Measurements from ENCODE around the gene SLC37A3. TPM values are rescaled to one million over a fixed set of nuclear protein-coding genes. Genes with fewer than 3 reads are reported as not detected.
A peak's percentile ranks its signal among the peaks of the same experiment; 100 is the strongest.

Gene SLC37A3
- total and polyA plus RNA-seq, 2 donors from 2014 or later, result 19.5 to 50.3 TPM

- H3K9ac ChIP-seq (ENCODE audit: low read length in 3 of 3), result peak overlapping the region in 2 of 3 donors; percentile 39 to 63
- TF ChIP-seq CTCF (IDR thresholded peaks at IDR 0.05; ENCODE audit: borderline replicate concordance, extremely low read depth, insufficient read depth), result peak; percentile 78
- FAIRE-seq (no peak), DNase-seq (peak in 4 of 5 donors; percentile 65 to 89 (median 80))
- no peaks in the 10 kb centered on the region for H3K27me3 ChIP-seq (ENCODE audit: control insufficient read depth, insufficient read depth, low read length)
- intact Hi-C loops (cut with DNase I), result no loop called here
- H3K27ac ChIP-seq (ENCODE audit: low read depth in 2 of 2, low read length in 2 of 2), result no peak overlapping the region
- no peaks in the 10 kb centered on the region for H3K36me3 ChIP-seq (ENCODE audit: control insufficient read depth in 2 of 3, insufficient read depth in 3 of 3, low read length in 3 of 3)
- no peaks in the 10 kb centered on the region for H3K9me3 ChIP-seq (ENCODE audit: control insufficient read depth in 2 of 3, insufficient read depth in 1 of 3, low read length in 3 of 3)
- H3K4me3 ChIP-seq (ENCODE audit: low read length in 3 of 3), result peak overlapping the region in 2 of 3 donors; percentile 39 to 41
- peaks cover 0 to 8% (median 0%) of the 10 kb centered on the region in 3 donors for H3K4me1 ChIP-seq (ENCODE audit: control insufficient read depth in 2 of 3, insufficient read depth in 2 of 3, low read depth in 1 of 3, low read length in 3 of 3)
Observed at GRCh38 chr7:140326116-140326928, 72.0 kb downstream of the SLC37A3 start.

GRCh38 chr7:140325600-140325999 lies 72.7 kb downstream of the SLC37A3 start:
- intact Hi-C loops (cut with DNase I), result no loop called here
- H3K4me3 ChIP-seq (ENCODE audit: low read length in 3 of 3), result peak overlapping the region in 1 of 3 donors; percentile 39
- no peak overlapping the region for H3K27ac ChIP-seq (ENCODE audit: low read depth in 2 of 2, low read length in 2 of 2)
- no peaks in the 10 kb centered on the region for H3K27me3 ChIP-seq (ENCODE audit: control insufficient read depth, insufficient read depth, low read length)
- peak overlapping the region in 1 of 3 donors; percentile 63 for H3K9ac ChIP-seq (ENCODE audit: low read length in 3 of 3)
- H3K36me3 ChIP-seq (ENCODE audit: control insufficient read depth in 2 of 3, insufficient read depth in 3 of 3, low read length in 3 of 3), result no peaks in the 10 kb centered on the region
- peaks cover 0 to 8% (median 0%) of the 10 kb centered on the region in 3 donors for H3K4me1 ChIP-seq (ENCODE audit: control insufficient read depth in 2 of 3, insufficient read depth in 2 of 3, low read depth in 1 of 3, low read length in 3 of 3)
- FAIRE-seq (no peak), DNase-seq (no peak)
- no peaks in the 10 kb centered on the region for H3K9me3 ChIP-seq (ENCODE audit: control insufficient read depth in 2 of 3, insufficient read depth in 1 of 3, low read length in 3 of 3)
- TF ChIP-seq CTCF (IDR thresholded peaks at IDR 0.05; ENCODE audit: borderline replicate concordance, extremely low read depth, insufficient read depth), result no peak

GRCh38 chr7:140324714-140325113 lies 73.6 kb downstream of the SLC37A3 start:
- Histone ChIP-seq H3K9ac (ENCODE audit: low read length in 3 of 3) (no peak overlapping the region), H3K27me3 (ENCODE audit: control insufficient read depth, insufficient read depth, low read length) (no peaks in the 10 kb centered on the region), H3K4me3 (ENCODE audit: low read length in 3 of 3) (no peak overlapping the region), H3K27ac (ENCODE audit: low read depth in 2 of 2, low read length in 2 of 2) (no peak overlapping the region), H3K4me1 (ENCODE audit: control insufficient read depth in 2 of 3, insufficient read depth in 2 of 3, low read depth in 1 of 3, low read length in 3 of 3) (peaks cover 0 to 5% (median 0%) of the 10 kb centered on the region in 3 donors), H3K36me3 (ENCODE audit: control insufficient read depth in 2 of 3, insufficient read depth in 3 of 3, low read length in 3 of 3) (no peaks in the 10 kb centered on the region), H3K9me3 (ENCODE audit: control insufficient read depth in 2 of 3, insufficient read depth in 1 of 3, low read length in 3 of 3) (no peaks in the 10 kb centered on the region)
- DNase-seq, result no peak
- FAIRE-seq, result no peak
- TF ChIP-seq CTCF (IDR thresholded peaks at IDR 0.05; ENCODE audit: borderline replicate concordance, extremely low read depth, insufficient read depth), result no peak
- intact Hi-C loops (cut with DNase I), result no loop called here
